T-helper 2 cell treated with Interferon-gamma antibody and Interleukin-4, amounts not matched to agents 100 ng/mL and 5 ng/mL, for 36 hours (primary cell): Measurements from ENCODE around the gene VPS13D. TPM values are rescaled to one million over a fixed set of nuclear protein-coding genes. Genes with fewer than 3 reads are reported as not detected.

Experiments
- intact Hi-C: fragments of 100-400 bp; cut with micrococcal nuclease; formaldehyde crosslinking; loops from one replicate; pipeline ENCODE4 v1.15.1; 2023
- total RNA-seq: library from RNA; stranded (reverse); gene quantifications from 2 replicates; pipeline ENCODE4 v1.2.3, GENCODE V29; 2022

Gene VPS13D
- total RNA-seq, 1 donor from 2014 or later, result 30.9 TPM

GRCh38 chr1:12230549-12231275, 882 bp downstream of the VPS13D start:
- intact Hi-C loops, result loop anchor here (2.0 kb wide), 1 partner anchor 36 kb away; no protein-coding TSS in a partner anchor

GRCh38 chr1:12231276-12231595, 1.4 kb downstream of the VPS13D start:
- intact Hi-C loops, result loop anchor here (2.0 kb wide), 1 partner anchor 36 kb away; no protein-coding TSS in a partner anchor

GRCh38 chr1:12232221-12232620, 2.4 kb downstream of the VPS13D start:
- intact Hi-C loops, result no loop called here

- intact Hi-C loops, result no loop called here
These were observed 14.2 kb downstream of the VPS13D start for GRCh38 chr1:12244078-12244477.

GRCh38 chr1:12244585-12244984, 14.8 kb downstream of the VPS13D start:
- intact Hi-C loops, result no loop called here

GRCh38 chr1:12245116-12245515, 15.3 kb downstream of the VPS13D start:
- intact Hi-C loops, result no loop called here

GRCh38 chr1:12245733-12246132, 15.9 kb downstream of the VPS13D start:
- intact Hi-C loops, result no loop called here

- intact Hi-C loops, result no loop called here
These were observed 16.8 kb downstream of the VPS13D start for GRCh38 chr1:12246584-12246983.

- intact Hi-C loops, result no loop called here
These were observed 19.4 kb downstream of the VPS13D start for GRCh38 chr1:12249181-12249580.

GRCh38 chr1:12249748-12250147, 19.9 kb downstream of the VPS13D start:
- intact Hi-C loops, result no loop called here

- intact Hi-C loops, result no loop called here
These were observed 21.6 kb downstream of the VPS13D start for GRCh38 chr1:12251442-12251841.

GRCh38 chr1:12255913-12256312, 26.1 kb downstream of the VPS13D start:
- intact Hi-C loops, result no loop called here

GRCh38 chr1:12258272-12258671, 28.4 kb downstream of the VPS13D start:
- intact Hi-C loops, result no loop called here

- intact Hi-C loops, result no loop called here
These were observed 39.5 kb downstream of the VPS13D start for GRCh38 chr1:12269351-12269750.

- intact Hi-C loops, result no loop called here
These were observed 41.2 kb downstream of the VPS13D start for GRCh38 chr1:12271033-12271432.

- intact Hi-C loops, result loop anchor here (1.0 to 2.0 kb wide), 2 partner anchors 347 to 386 kb away; no protein-coding TSS in a partner anchor
These were observed 42.9 kb downstream of the VPS13D start for GRCh38 chr1:12272770-12273169.

- intact Hi-C loops, result no loop called here
These were observed 45.5 kb downstream of the VPS13D start for GRCh38 chr1:12275370-12275769.

GRCh38 chr1:12276225-12276624, 46.4 kb downstream of the VPS13D start:
- intact Hi-C loops, result no loop called here

GRCh38 chr1:12279003-12279402, 49.2 kb downstream of the VPS13D start:
- intact Hi-C loops, result no loop called here

- intact Hi-C loops, result no loop called here
These were observed 50.1 kb downstream of the VPS13D start for GRCh38 chr1:12279728-12280464.

- intact Hi-C loops, result no loop called here
These were observed 52.3 kb downstream of the VPS13D start for GRCh38 chr1:12282142-12282541.

- intact Hi-C loops, result no loop called here
These were observed 54.7 kb downstream of the VPS13D start for GRCh38 chr1:12284486-12284885.
